Right cardiac atrium (tissue), 5 donors: ENCODE data around the gene MAP9. TPM values are rescaled to one million over a fixed set of nuclear protein-coding genes. Genes with fewer than 3 reads are reported as not detected.
"Not testable (repeated sequence)": the region's sequence is repeated elsewhere in the genome, so short reads cannot be mapped to it uniquely, and the experiment has no call there.

Source experiments
- ATAC-seq, 2 donors: fragments of 200-7000 bp; cut with Tn5 transposase; one replicate each; pipeline versions ENCODE4 v1.8.0 to v1.9.1; 2020; ENCODE audit warnings: moderate library complexity in 2 of 2, mild to moderate bottlenecking in 1 of 2
- DNase-seq, 3 donors: peaks; one replicate each; pipeline ENCODE4 v3.0.0-alpha.2; 2020
- H3K27ac ChIP-seq: one replicate; pipeline ENCODE4 v1.5.1; 2013; ENCODE audit warnings: mild to moderate bottlenecking, low read length, control low read depth, moderate library complexity
- H3K27me3 ChIP-seq: one replicate; pipeline ENCODE4 v1.6.1; 2013; ENCODE audit not compliant: control insufficient read depth, insufficient read depth
- H3K4me1 ChIP-seq: one replicate; pipeline ENCODE4 v1.6.1; 2013; ENCODE audit warnings: low read length; ENCODE audit not compliant: control insufficient read depth, insufficient read depth
- H3K4me3 ChIP-seq: one replicate; pipeline ENCODE4 v1.5.1; 2013; ENCODE audit warnings: low read length, control low read depth
- H3K9me3 ChIP-seq: one replicate; pipeline ENCODE4 v1.6.1; 2013; ENCODE audit warnings: low read length; ENCODE audit not compliant: control insufficient read depth
- WGBS: extraction: QIAGEN DNeasy Blood & Tissue Kit; methylation state at CpG from one replicate; pipeline ENCODE4 v1.1.7; 2013; 5-methylcytosine and 5-hydroxymethylcytosine counted together
- intact Hi-C, 4 donors: fragments of 100-400 bp; cut with DNase I; formaldehyde crosslinking; loops; one replicate each; pipeline versions ENCODE4 v1.11.0 to v1.14.0; 2022 to 2023
- long read RNA-seq, 4 donors: library from polyadenylated mRNA; unstranded; transcript quantifications; one replicate each; pipeline ENCODE4 v2.0.0, GENCODE V29; 2020 to 2021
- polyA plus RNA-seq: library from polyadenylated mRNA; stranded (reverse); fragments of 200-250 nt; gene quantifications from one replicate; pipeline ENCODE4 v1.2.3, GENCODE V29; 2013
- total RNA-seq, 4 donors: library from RNA; stranded (reverse); fragmentation: NEBNext Ultra II Directional; extraction: Animal tissue kit (Norgen Biotek cat#: 25700); gene quantifications; one replicate each; pipeline ENCODE4 v1.2.1, GENCODE V29; 2021
- donor health status: healthy with polysubstance abuse.
- donor health status: DM: no; HTN: yes; CAD: no.
- donor health status: DM: no; HTN: no; CAD: no.
- donor health status: DM: no; HTN: yes; CAD: no; lungs with severe emphysema.
- donor health status: DM: yes; HTN: yes; CAD: no.

MAP9 gene
- 10 to 100 TPM in 1 of 4 donors, 1 to 10 TPM in 3; 7.0 to 12.2 (median 9.2) TPM for total RNA-seq
- polyA plus RNA-seq, result 3.1 TPM
- long read RNA-seq, donor 1, partial matches to known transcripts, result 11 of 21 reads
- long read RNA-seq, donor 1, other reads (novel, unspliced or antisense), result 7 of 21 reads
- long read RNA-seq, donor 2, full-length matches to known transcripts, result 1 of 4 reads
- long read RNA-seq, donor 2, partial matches to known transcripts, result 2 of 4 reads
- long read RNA-seq, donor 2, other reads (novel, unspliced or antisense), result 1 of 4 reads
- long read RNA-seq, donor 3, partial matches to known transcripts, result 4 of 18 reads
- long read RNA-seq, donor 3, other reads (novel, unspliced or antisense), result 8 of 18 reads
- long read RNA-seq, donor 4, full-length matches to known transcripts, result 1 of 2 reads
- long read RNA-seq, donor 4, partial matches to known transcripts, result 0 of 2 reads
- long read RNA-seq, donor 4, other reads (novel, unspliced or antisense), result 1 of 2 reads

DNA sequence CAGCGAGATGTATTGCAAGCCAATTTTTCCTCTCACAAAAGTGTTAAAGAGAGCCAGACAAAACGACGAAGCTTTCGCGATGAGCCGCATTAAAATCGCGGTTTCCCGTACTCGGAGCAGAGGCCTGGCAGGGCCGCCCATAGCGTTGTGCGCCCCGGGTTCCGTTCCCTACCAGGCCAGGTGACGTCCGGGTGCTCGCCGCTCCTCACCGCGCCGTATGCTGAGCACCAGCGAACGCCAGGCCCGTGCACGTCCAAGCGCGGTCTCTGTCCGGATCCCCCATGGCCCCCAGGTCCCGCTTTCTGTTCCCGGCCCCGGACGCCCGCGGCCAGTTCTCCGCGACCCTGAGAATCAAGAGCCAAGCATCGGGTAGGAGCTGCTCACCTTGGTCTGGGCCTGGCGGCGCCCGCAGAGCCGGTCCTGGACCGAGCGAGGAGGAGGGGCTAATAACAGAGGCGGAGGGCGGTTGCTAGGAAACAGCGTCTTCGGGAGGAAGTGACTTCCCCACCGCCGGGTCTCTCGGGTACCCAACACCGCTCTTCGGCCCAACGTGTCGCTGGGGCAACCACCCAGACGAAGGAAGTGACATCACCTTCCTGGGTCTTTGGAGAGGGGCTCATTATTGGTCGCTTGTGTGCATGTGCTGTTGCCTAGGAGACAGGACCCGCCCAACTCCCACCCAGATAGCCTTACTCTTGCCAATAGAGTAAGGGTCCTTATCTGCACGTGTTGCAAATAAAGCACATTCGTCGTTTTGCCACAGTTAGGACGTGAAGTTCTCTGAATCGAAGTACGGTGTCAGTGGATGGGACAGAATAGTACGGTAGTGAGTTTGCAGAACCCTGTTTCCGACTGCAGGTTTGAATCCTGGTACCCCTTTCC lies at the start of gene MAP9:
Gene MAP9, minus strand, starts transcription at position 579 of the 882 bp plus-strand sequence. CDS start 1,115 bp downstream, outside the sequence.
- no peaks in the 10 kb centered on the region for H3K27me3 ChIP-seq
- H3K4me1 ChIP-seq, result no peaks in the 10 kb centered on the region
- WGBS, result 5% methylated on average over 66 of the region's 66 CpGs
- ATAC-seq (peak; percentile 98 to 99), DNase-seq (peak; percentile 91 to 95 (median 95))
- intact Hi-C loops, result no loop called here
- no peak within 1 kb of the TSS for H3K27ac ChIP-seq
- peak within 1 kb of the TSS; percentile 57 for H3K4me3 ChIP-seq
- H3K9me3 ChIP-seq, result no peaks in the 10 kb centered on the region

GRCh38 chr4:155424778-155425177 lies 48.0 kb upstream of the MAP9 start:
- intact Hi-C loops, DNase-seq, H3K27ac ChIP-seq, H3K4me1 ChIP-seq, H3K9me3 ChIP-seq, ATAC-seq, H3K4me3 ChIP-seq, H3K27me3 ChIP-seq: not testable (repeated sequence)
- 87% methylated on average over 11 of the region's 11 CpGs for WGBS

GRCh38 chr4:155423671-155424070 lies 46.9 kb upstream of the MAP9 start:
- Histone ChIP-seq H3K27me3 (no peaks in the 10 kb centered on the region), H3K4me1 (no peaks in the 10 kb centered on the region), H3K9me3 (no peaks in the 10 kb centered on the region), H3K4me3 (no peak overlapping the region), H3K27ac (no peak overlapping the region)
- intact Hi-C loops, result no loop called here
- ATAC-seq, result no peak
- no peak for DNase-seq
- 22% methylated on average over 1 of the region's 1 CpG for WGBS

DNA sequence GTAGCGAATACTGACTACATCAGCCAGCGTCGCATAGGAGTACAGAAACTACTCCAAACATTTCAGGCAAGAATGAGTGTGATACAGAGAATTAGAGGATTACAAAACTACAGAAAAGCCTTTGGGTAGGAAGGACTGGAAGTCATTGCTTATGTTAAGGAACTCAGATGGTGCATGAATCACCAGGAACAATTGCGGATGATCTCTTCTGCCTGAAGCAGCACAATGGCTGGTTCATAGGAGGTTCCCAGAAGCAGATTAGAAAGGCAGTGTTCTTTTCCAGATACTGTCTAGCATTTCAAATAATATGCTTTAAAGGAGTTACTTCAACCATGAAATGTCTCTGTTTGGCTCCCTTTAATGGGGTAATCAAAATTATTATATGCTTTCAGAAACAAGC lies 42.5 kb upstream of the MAP9 start:
- ATAC-seq (no peak), DNase-seq (no peak)
- H3K27me3 ChIP-seq, result no peaks in the 10 kb centered on the region
- no peak overlapping the region for H3K4me3 ChIP-seq
- no peak overlapping the region for H3K27ac ChIP-seq
- WGBS, result 93% methylated on average over 4 of the region's 4 CpGs
- H3K9me3 ChIP-seq, result no peaks in the 10 kb centered on the region
- no peaks in the 10 kb centered on the region for H3K4me1 ChIP-seq
- intact Hi-C loops, result no loop called here

DNA sequence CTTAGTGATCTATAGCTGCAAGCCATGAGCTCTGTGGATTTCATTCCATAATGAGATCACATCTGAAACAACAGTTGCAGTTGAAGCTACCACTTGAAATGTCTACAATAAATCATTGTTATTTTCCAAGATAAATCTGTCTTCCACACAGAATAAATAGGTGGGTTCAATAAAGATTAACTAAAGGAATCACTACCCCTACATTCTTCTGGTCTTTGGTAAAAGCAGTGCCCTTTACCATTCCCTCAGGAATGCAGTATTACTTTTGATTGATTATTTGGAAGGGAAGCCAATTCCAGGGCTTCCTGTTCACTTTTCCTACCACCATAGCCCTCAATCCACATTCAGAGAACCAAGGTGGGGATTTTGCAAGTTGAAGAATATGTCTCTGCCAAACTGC lies 38.9 kb upstream of the MAP9 start:
- no peaks in the 10 kb centered on the region for H3K4me1 ChIP-seq
- H3K27me3 ChIP-seq, result no peaks in the 10 kb centered on the region
- H3K4me3 ChIP-seq, result no peak overlapping the region
- H3K9me3 ChIP-seq, result no peaks in the 10 kb centered on the region
- intact Hi-C loops, result no loop called here
- ATAC-seq, result no peak
- no peak overlapping the region for H3K27ac ChIP-seq
- no peak for DNase-seq

DNA sequence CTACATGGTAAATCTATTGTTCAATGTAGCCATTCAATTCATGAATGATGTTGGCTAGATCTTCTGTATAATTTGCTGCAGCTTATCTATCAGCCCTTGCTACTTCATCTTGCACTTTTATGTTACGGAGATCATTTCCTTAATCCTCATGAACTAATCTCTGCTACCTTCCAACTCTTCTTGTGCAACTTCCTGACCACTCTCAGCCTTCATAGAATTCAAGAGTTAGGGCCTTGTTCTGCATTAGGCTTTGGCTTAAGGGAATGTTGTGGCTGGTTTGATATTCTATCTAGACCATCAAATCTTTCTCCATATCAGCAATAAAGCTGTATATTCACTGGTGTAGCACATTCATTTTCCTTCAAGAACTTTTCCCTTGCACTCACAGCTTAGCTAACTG lies 36.7 kb upstream of the MAP9 start:
- no peak overlapping the region for H3K4me3 ChIP-seq
- no peaks in the 10 kb centered on the region for H3K27me3 ChIP-seq
- H3K27ac ChIP-seq, result no peak overlapping the region
- H3K9me3 ChIP-seq, result no peaks in the 10 kb centered on the region
- ATAC-seq, result no peak
- DNase-seq, result no peak
- no peaks in the 10 kb centered on the region for H3K4me1 ChIP-seq
- 76% methylated on average over 1 of the region's 1 CpG for WGBS
- intact Hi-C loops, result no loop called here

DNA sequence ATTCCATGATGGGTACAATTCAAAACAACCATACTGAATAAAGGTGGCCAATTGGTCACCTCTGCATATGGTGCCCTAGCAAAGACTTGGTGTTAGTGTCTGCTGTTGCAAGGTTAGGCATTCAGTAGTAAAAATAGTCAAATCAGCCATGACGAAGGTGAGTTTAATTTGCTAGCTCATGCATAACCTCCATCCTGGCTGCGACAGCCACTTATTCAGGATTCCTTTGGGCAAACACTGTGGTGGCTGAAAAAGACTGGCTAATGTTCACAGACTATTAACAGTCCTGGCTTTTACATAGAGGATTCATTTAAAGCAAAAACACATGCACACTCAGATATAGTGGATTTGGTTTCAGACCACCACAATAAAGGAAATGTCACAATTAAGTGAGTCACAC lies 34.8 kb upstream of the MAP9 start:
- intact Hi-C loops, result no loop called here
- H3K27ac ChIP-seq, result no peak overlapping the region
- DNase-seq (no peak), ATAC-seq (no peak)
- H3K4me3 ChIP-seq, result no peak overlapping the region
- H3K9me3 ChIP-seq, result no peaks in the 10 kb centered on the region
- no peaks in the 10 kb centered on the region for H3K4me1 ChIP-seq
- H3K27me3 ChIP-seq, result no peaks in the 10 kb centered on the region
- whole genome bisulfite sequencing, result 88% methylated on average over 2 of the region's 2 CpGs

- DNase-seq, result no peak
- 83% methylated on average over 1 of the region's 1 CpG for WGBS
These were observed 32.0 kb upstream of the MAP9 start for GRCh38 chr4:155408796-155409195.

GRCh38 chr4:155407480-155407879 lies 30.7 kb upstream of the MAP9 start:
- ATAC-seq, result no peak
- DNase-seq, result no peak
- H3K4me1 ChIP-seq, result no peaks in the 10 kb centered on the region
- intact Hi-C loops, result loop anchor here in 2 of 4 donors (10.0 kb wide), 2 partner anchors 377 to 547 kb away; partner anchors contain the start of gene CTSO (in 1 of the 2)
- H3K27ac ChIP-seq, result no peak overlapping the region
- WGBS, result 57% methylated on average over 1 of the region's 1 CpG
- no peaks in the 10 kb centered on the region for H3K27me3 ChIP-seq
- no peaks in the 10 kb centered on the region for H3K9me3 ChIP-seq
- H3K4me3 ChIP-seq, result no peak overlapping the region

More at GRCh38 chr4:155408796-155409195, 32.0 kb upstream of the MAP9 start:
- H3K27me3 ChIP-seq, result no peaks in the 10 kb centered on the region
- H3K4me3 ChIP-seq, result no peak overlapping the region
- no peaks in the 10 kb centered on the region for H3K9me3 ChIP-seq
- no peaks in the 10 kb centered on the region for H3K4me1 ChIP-seq
- no peak for ATAC-seq
- H3K27ac ChIP-seq, result no peak overlapping the region
- intact Hi-C loops, result loop anchor here in 2 of 4 donors (10.0 kb wide), 2 partner anchors 376 to 546 kb away; partner anchors contain the start of gene CTSO (in 1 of the 2)

DNA sequence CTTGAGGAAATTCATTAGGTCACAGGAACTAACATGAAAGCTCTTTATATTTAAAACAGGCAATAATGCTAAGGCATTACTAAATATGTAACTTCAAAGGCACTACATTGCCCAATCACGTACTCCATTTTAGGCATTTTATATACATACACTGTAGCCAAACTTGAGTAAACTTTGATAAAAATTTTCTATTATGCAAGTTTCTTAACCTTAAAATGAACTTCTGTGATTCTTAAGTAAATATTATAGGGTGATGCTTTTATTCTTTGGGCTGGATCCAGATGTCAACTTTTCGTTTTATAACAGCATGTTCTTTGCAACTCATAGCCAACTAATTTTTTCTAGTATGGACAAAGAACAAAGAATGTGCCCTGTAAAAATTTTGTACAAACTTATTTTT lies 28.3 kb upstream of the MAP9 start:
- DNase-seq (no peak), ATAC-seq (no peak)
- 47% methylated on average over 2 of the region's 2 CpGs for WGBS
- Histone ChIP-seq H3K4me3 (no peak overlapping the region), H3K4me1 (no peaks in the 10 kb centered on the region), H3K27me3 (no peaks in the 10 kb centered on the region), H3K9me3 (no peaks in the 10 kb centered on the region), H3K27ac (no peak overlapping the region)
- intact Hi-C loops, result loop anchor here in 2 of 4 donors (10.0 kb wide), 2 partner anchors 380 to 550 kb away; partner anchors contain the start of gene CTSO (in 1 of the 2)

GRCh38 chr4:155403886-155404285 lies 27.1 kb upstream of the MAP9 start:
- H3K27ac ChIP-seq, result no peak overlapping the region
- no peak for DNase-seq
- ATAC-seq, result peak; percentile 50 to 63
- intact Hi-C loops, result loop anchor here in 2 of 4 donors (10.0 kb wide), 2 partner anchors 381 to 551 kb away; partner anchors contain the start of gene CTSO (in 1 of the 2)
- no peaks in the 10 kb centered on the region for H3K9me3 ChIP-seq
- H3K4me3 ChIP-seq, result no peak overlapping the region
- 9% methylated on average over 4 of the region's 4 CpGs for WGBS
- H3K4me1 ChIP-seq, result no peaks in the 10 kb centered on the region
- no peaks in the 10 kb centered on the region for H3K27me3 ChIP-seq
